ENCODE results near the gene CABLES2. TPM values are rescaled to one million over a fixed set of nuclear protein-coding genes. Genes with fewer than 3 reads are reported as not detected.

Gene CABLES2
- total and polyA plus RNA-seq, 2 of the 4 experiments (the other 2 are of a cell fraction) = 1.4 to 5.1 TPM

GRCh38 chr20:62349556-62350097, 57.5 kb downstream of the CABLES2 start:
- Histone ChIP-seq H2BK15ac (ENCODE audit: low read depth, low read length) (no peak overlapping the region), H3K9me1 (ENCODE audit: insufficient read depth, low read length) (no peaks in the 10 kb centered on the region), H3K9me3 (ENCODE audit: control insufficient read depth, insufficient read depth, low read length) (no peaks in the 10 kb centered on the region), H3K4me1 (ENCODE audit: control insufficient read depth, insufficient read depth, low read length) (no peaks in the 10 kb centered on the region; the same call in 1 of the 2 replicates), H4K8ac (ENCODE audit: low read depth in 2 of 2, low read length in 2 of 2) (no peak overlapping the region), H3K79me1 (ENCODE audit: low read depth in 1 of 2, low read length in 2 of 2) (no peaks in the 10 kb centered on the region), H4K20me1 (ENCODE audit: insufficient read depth, low read length) (no peaks in the 10 kb centered on the region), H3K27ac (ENCODE audit: insufficient read depth, low read length) (no peak overlapping the region), H3K9ac (ENCODE audit: low read depth, low read length) (no peak overlapping the region), H4K5ac (ENCODE audit: low read depth, low read length) (no peak overlapping the region), H2BK120ac (ENCODE audit: low read depth, low read length) (no peak overlapping the region), H3K56ac (ENCODE audit: extremely low read depth, insufficient read depth, low read length) (no peak overlapping the region), H2AK9ac (replicated peaks; ENCODE audit: low read depth, low read length, poor library complexity) (no peak overlapping the region), H4K91ac (ENCODE audit: insufficient read depth, low read depth, low read length) (no peak overlapping the region), H3K4me2 (ENCODE audit: low read depth, low read length) (no peak overlapping the region), H2AK5ac (ENCODE audit: low read depth, low read length) (no peak overlapping the region), H3K4me3 (ENCODE audit: insufficient read depth, low read depth, low read length) (no peak overlapping the region), H2AFZ (replicated peaks; ENCODE audit: low read length, poor library complexity) (no peak overlapping the region), H3K23ac (ENCODE audit: low read depth, low read length) (no peak overlapping the region), H3K36me3 (ENCODE audit: control insufficient read depth, insufficient read depth, low read length) (peaks cover 9% of the 10 kb centered on the region; the same call in 1 of the 2 replicates), H3K14ac (replicated peaks; ENCODE audit: low read depth, low read length) (no peak overlapping the region), H3K4ac (ENCODE audit: low read depth, low read length) (no peak overlapping the region), H3K27me3 (ENCODE audit: control insufficient read depth, insufficient read depth, low read length) (no peaks in the 10 kb centered on the region), H2BK20ac (ENCODE audit: low read depth, low read length) (no peak overlapping the region), H3K18ac (ENCODE audit: low read depth, low read length) (no peak overlapping the region), H2BK5ac (ENCODE audit: low read depth, low read length, poor library complexity, severe bottlenecking) (no peak overlapping the region)
- TF ChIP-seq RFX5 (IDR thresholded peaks at IDR 0.05; ENCODE audit: low read depth, low read length) = no peak
- no peak for TF ChIP-seq CEBPB (IDR thresholded peaks at IDR 0.05; ENCODE audit: low read depth, low read length)
- no peak for TF ChIP-seq RAD21 (IDR thresholded peaks at IDR 0.05; ENCODE audit: low read length)
- TF ChIP-seq BHLHE40 (IDR thresholded peaks at IDR 0.05; ENCODE audit: low read depth, low read length) = no peak
- no peak for TF ChIP-seq MAFK (IDR thresholded peaks at IDR 0.05; ENCODE audit: low read depth, low read length)
- no peak for TF ChIP-seq SMC3 (IDR thresholded peaks at IDR 0.05; ENCODE audit: low read depth, low read length)
- TF ChIP-seq, protein P1, sequence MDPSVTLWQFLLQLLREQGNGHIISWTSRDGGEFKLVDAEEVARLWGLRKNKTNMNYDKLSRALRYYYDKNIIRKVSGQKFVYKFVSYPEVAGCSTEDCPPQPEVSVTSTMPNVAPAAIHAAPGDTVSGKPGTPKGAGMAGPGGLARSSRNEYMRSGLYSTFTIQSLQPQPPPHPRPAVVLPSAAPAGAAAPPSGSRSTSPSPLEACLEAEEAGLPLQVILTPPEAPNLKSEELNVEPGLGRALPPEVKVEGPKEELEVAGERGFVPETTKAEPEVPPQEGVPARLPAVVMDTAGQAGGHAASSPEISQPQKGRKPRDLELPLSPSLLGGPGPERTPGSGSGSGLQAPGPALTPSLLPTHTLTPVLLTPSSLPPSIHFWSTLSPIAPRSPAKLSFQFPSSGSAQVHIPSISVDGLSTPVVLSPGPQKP (IDR thresholded peaks at IDR 0.05; ENCODE audit: borderline replicate concordance, low read depth, low read length) = no peak
- TF ChIP-seq NFE2L2 (IDR thresholded peaks at IDR 0.05; ENCODE audit: low read depth, low read length) = no peak
- TF ChIP-seq CTCF (conservative IDR thresholded peaks at IDR 0.05; ENCODE audit: low read depth, low read length) = no peak
- no peak for TF ChIP-seq USF2 (IDR thresholded peaks at IDR 0.05; ENCODE audit: low read depth, low read length)
- in situ Hi-C loops (cut with MboI; ENCODE audit: low sequenced_read_pairs) (no loop called here), dilution Hi-C loops (cut with HindIII; ENCODE audit: low sequenced_read_pairs, unreplicated experiment) (no loop called here), intact Hi-C loops (cut with micrococcal nuclease) (no loop called here)
- DNase-seq = no peak
- no peak for ATAC-seq (ENCODE audit: low read depth)
- ChIA-PET POLR2A (ENCODE audit: unreplicated experiment) (no interaction called here), CTCF (no interaction called here)
- BruUV-seq (replicated peaks) = no TSS peak
- WGBS, 2 experiments (ENCODE audit: extremely low coverage in 2 of 2, insufficient read length in 1 of 2) = no CpG with 5 or more reads among the region's 7 CpGs

Data from IMR-90 (cell line).